Bronchial epithelial cell (primary cell): Measurements from ENCODE around the gene MPP3. TPM values are rescaled to one million over a fixed set of nuclear protein-coding genes. Genes with fewer than 3 reads are reported as not detected.

Experiments used
- DNase-seq: peaks from one replicate; pipeline ENCODE4 v3.0.0-alpha.2; 2010; ENCODE audit warnings: low read depth
- FAIRE-seq: peaks from 2 replicates; lab custom pipeline; 2011; peaks lifted over from hg19 to GRCh38; lab: Jason Lieb, UNC
- H3K27me3 ChIP-seq: 2 replicates; pipeline ENCODE4 v1.5.1; 2011; ENCODE audit warnings: low read length; ENCODE audit not compliant: control insufficient read depth, insufficient read depth
- H3K36me3 ChIP-seq: 2 replicates; pipeline ENCODE4 v1.5.1; 2011; ENCODE audit warnings: low read length; ENCODE audit not compliant: control insufficient read depth, insufficient read depth
- H3K4me3 ChIP-seq: 2 replicates; pipeline ENCODE4 v1.5.1; 2011; ENCODE audit warnings: mild to moderate bottlenecking, low read depth, low read length, control low read depth
- CTCF ChIP-seq: IDR thresholded peaks from 2 replicates; pipeline ENCODE4 v1.5.1; 2011; ENCODE audit warnings: mild to moderate bottlenecking, moderate library complexity, low read length, control low read depth, inconsistent platforms; ENCODE audit not compliant: insufficient read depth, severe bottlenecking
- total RNA-seq: library from RNA; depleted of rRNA; stranded (reverse); fragments of >200 nt; gene quantifications from 2 replicates; pipeline ENCODE4 v1.2.1, GENCODE V29; 2014

MPP3 gene
- total RNA-seq, 1 donor from 2014 or later: 9.7 TPM

GRCh38 chr17:43766413-43767052 is 66.4 kb downstream of the MPP3 start:
- H3K36me3 ChIP-seq: peaks cover 7% of the 10 kb centered on the region
- DNase-seq (peak; percentile 25), FAIRE-seq (no peak)
- no peaks in the 10 kb centered on the region for H3K27me3 ChIP-seq
- no peak overlapping the region for H3K4me3 ChIP-seq
- peak; percentile 67 for TF ChIP-seq CTCF

- Histone ChIP-seq H3K27me3 (peaks cover 9% of the 10 kb centered on the region), H3K4me3 (no peak overlapping the region), H3K36me3 (no peaks in the 10 kb centered on the region)
- DNase-seq (peak; percentile 90), FAIRE-seq (peak; percentile 95)
- peak; percentile 97 for TF ChIP-seq CTCF
Measured at GRCh38 chr17:43760254-43760852, 72.6 kb downstream of the MPP3 start.

- peak; percentile 72 for DNase-seq
- no peak for FAIRE-seq
- no peak overlapping the region for H3K4me3 ChIP-seq
- H3K36me3 ChIP-seq: no peaks in the 10 kb centered on the region
- no peak for TF ChIP-seq CTCF
- H3K27me3 ChIP-seq: peaks cover 10% of the 10 kb centered on the region
Measured at GRCh38 chr17:43759836-43760235, 73.1 kb downstream of the MPP3 start.

- no peak for FAIRE-seq
- no peak within 1 kb of the TSS for H3K4me3 ChIP-seq
- peaks cover 12% of the 10 kb centered on the region for H3K27me3 ChIP-seq
- no peak for TF ChIP-seq CTCF
- no peak for DNase-seq
- H3K36me3 ChIP-seq: no peaks in the 10 kb centered on the region
Measured at GRCh38 chr17:43758497-43759174, 74.3 kb downstream of the MPP3 start, which contains the start of gene SOST. Gene SOST, minus strand, starts transcription at chr17:43758791. Its CDS starts 50 bp downstream, at chr17:43758741.

- TF ChIP-seq CTCF: no peak
- Histone ChIP-seq H3K36me3 (no peaks in the 10 kb centered on the region), H3K27me3 (peaks cover 12% of the 10 kb centered on the region), H3K4me3 (no peak overlapping the region)
- FAIRE-seq (no peak), DNase-seq (no peak)
Measured at GRCh38 chr17:43758086-43758485, 74.9 kb downstream of the MPP3 start.
